ENCODE results near the gene CERS2. TPM values are rescaled to one million over a fixed set of nuclear protein-coding genes. Genes with fewer than 3 reads are reported as not detected.

The CERS2 gene
- total RNA-seq, 4 donors from 2014 or later, result 74.9 to 191 (median 147) TPM

GRCh38 chr1:150964164-150964489, 10.5 kb downstream of the CERS2 start:
- DNase-seq, result no peak
- Histone ChIP-seq H3K4me1 (no peaks in the 10 kb centered on the region), H3K4me3 (no peak overlapping the region), H3K27ac (no peak overlapping the region), H3K36me3 (no peaks in the 10 kb centered on the region), H3K9me3 (no peaks in the 10 kb centered on the region), H3K27me3 (no peaks in the 10 kb centered on the region)
- no peak for TF ChIP-seq POLR2A (IDR thresholded peaks at IDR 0.05)
- TF ChIP-seq CTCF (IDR thresholded peaks at IDR 0.05), result no peak
- intact Hi-C loops (cut with DNase I; ENCODE audit: low total_unique reads), result no loop called here

- Histone ChIP-seq H3K27me3 (no peaks in the 10 kb centered on the region), H3K36me3 (no peaks in the 10 kb centered on the region), H3K4me1 (no peaks in the 10 kb centered on the region), H3K4me3 (no peak overlapping the region), H3K9me3 (no peaks in the 10 kb centered on the region), H3K27ac (no peak overlapping the region)
- intact Hi-C loops (cut with DNase I; ENCODE audit: low total_unique reads), result no loop called here
- TF ChIP-seq POLR2A (IDR thresholded peaks at IDR 0.05), result no peak
- no peak for TF ChIP-seq CTCF (IDR thresholded peaks at IDR 0.05)
- DNase-seq, result no peak
Observed at GRCh38 chr1:150963321-150964163, 11.1 kb downstream of the CERS2 start.

GRCh38 chr1:150961756-150962155, 12.9 kb downstream of the CERS2 start:
- no peak for DNase-seq
- Histone ChIP-seq H3K27ac (no peak overlapping the region), H3K4me1 (no peaks in the 10 kb centered on the region), H3K36me3 (no peaks in the 10 kb centered on the region), H3K4me3 (no peak overlapping the region), H3K27me3 (no peaks in the 10 kb centered on the region), H3K9me3 (no peaks in the 10 kb centered on the region)
- intact Hi-C loops (cut with DNase I; ENCODE audit: low total_unique reads), result no loop called here
- TF ChIP-seq CTCF (IDR thresholded peaks at IDR 0.05) (no peak), POLR2A (IDR thresholded peaks at IDR 0.05) (no peak)

- no peaks in the 10 kb centered on the region for H3K9me3 ChIP-seq
- intact Hi-C loops (cut with DNase I; ENCODE audit: low total_unique reads), result no loop called here
- no peaks in the 10 kb centered on the region for H3K4me1 ChIP-seq
- no peaks in the 10 kb centered on the region for H3K27me3 ChIP-seq
- no peak overlapping the region for H3K27ac ChIP-seq
- H3K4me3 ChIP-seq, result no peak overlapping the region
- DNase-seq, result no peak
- H3K36me3 ChIP-seq, result no peaks in the 10 kb centered on the region
- no peak for TF ChIP-seq POLR2A (IDR thresholded peaks at IDR 0.05)
- TF ChIP-seq CTCF (IDR thresholded peaks at IDR 0.05), result no peak
Observed at GRCh38 chr1:150960646-150961045, 14.0 kb downstream of the CERS2 start.

- intact Hi-C loops (cut with DNase I; ENCODE audit: low total_unique reads), result no loop called here
- DNase-seq, result no peak
- H3K4me3 ChIP-seq, result no peak overlapping the region
- H3K27me3 ChIP-seq, result no peaks in the 10 kb centered on the region
- H3K9me3 ChIP-seq, result no peaks in the 10 kb centered on the region
- H3K4me1 ChIP-seq, result no peaks in the 10 kb centered on the region
- H3K36me3 ChIP-seq, result no peaks in the 10 kb centered on the region
- H3K27ac ChIP-seq, result no peak overlapping the region
- TF ChIP-seq POLR2A (IDR thresholded peaks at IDR 0.05) (no peak), CTCF (IDR thresholded peaks at IDR 0.05) (no peak)
Observed at GRCh38 chr1:150957666-150958065, 17.0 kb downstream of the CERS2 start.

Measured in uterus (tissue), 4 donors.